PC-9 (cell line): ENCODE results near the gene LIPM.

Source experiments
- EZH2 ChIP-seq: fragments of 200-600 bp; sonication (generic); IDR thresholded peaks from 2 replicates; pipeline ENCODE4 v1.8.0; 2017; ENCODE audit warnings: antibody characterized with exemption, low read depth
- TF ChIP-seq, protein P1 (sequence below): fragments of 200-600 bp; sonication (generic); conservative IDR thresholded peaks from 2 replicates; pipeline ENCODE4 v1.6.1; 2017; ENCODE audit warnings: mixed run types, antibody characterized with exemption, mild to moderate bottlenecking, moderate library complexity

DNA sequence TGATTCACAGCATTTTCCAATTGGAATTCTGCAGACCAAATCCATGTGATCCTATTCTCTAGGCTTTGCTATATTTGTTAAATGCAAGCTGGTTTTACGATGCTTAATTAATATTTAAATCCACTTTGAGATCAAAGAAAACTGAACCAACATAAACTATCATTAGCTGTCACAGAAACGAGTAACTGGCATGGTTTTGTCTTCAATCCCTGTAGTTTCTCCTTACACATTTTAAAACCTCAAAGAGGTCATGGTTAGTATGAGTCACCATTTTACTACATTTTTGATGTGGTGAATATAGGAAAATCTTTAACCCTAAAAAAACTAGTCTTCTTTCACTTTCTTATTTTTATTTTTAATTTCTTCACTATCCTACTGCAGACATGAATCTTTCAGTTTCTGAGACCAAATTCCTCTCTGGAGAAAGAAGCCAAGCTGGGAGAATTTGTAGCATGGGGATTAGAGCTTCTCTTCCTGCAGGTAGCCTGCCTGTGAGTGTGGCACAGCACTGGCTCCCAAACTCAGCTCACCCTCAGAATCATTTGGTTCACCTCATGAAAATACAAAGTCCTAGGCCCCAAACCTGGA lies 8.7 kb upstream of the LIPM start:
- TF ChIP-seq EZH2: no peak
- TF ChIP-seq, protein P1, sequence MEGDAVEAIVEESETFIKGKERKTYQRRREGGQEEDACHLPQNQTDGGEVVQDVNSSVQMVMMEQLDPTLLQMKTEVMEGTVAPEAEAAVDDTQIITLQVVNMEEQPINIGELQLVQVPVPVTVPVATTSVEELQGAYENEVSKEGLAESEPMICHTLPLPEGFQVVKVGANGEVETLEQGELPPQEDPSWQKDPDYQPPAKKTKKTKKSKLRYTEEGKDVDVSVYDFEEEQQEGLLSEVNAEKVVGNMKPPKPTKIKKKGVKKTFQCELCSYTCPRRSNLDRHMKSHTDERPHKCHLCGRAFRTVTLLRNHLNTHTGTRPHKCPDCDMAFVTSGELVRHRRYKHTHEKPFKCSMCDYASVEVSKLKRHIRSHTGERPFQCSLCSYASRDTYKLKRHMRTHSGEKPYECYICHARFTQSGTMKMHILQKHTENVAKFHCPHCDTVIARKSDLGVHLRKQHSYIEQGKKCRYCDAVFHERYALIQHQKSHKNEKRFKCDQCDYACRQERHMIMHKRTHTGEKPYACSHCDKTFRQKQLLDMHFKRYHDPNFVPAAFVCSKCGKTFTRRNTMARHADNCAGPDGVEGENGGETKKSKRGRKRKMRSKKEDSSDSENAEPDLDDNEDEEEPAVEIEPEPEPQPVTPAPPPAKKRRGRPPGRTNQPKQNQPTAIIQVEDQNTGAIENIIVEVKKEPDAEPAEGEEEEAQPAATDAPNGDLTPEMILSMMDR: no peak
